ENCODE data around the gene KIAA1586.
A peak's percentile ranks its signal among the peaks of the same experiment; 100 is the strongest.
"Not testable (repeated sequence)": the region's sequence is repeated elsewhere in the genome, so short reads cannot be mapped to it uniquely, and the experiment has no call there.

Gene KIAA1586

GRCh38 chr6:57047257-57047585 is 728 bp downstream of the KIAA1586 start:
- not testable (repeated sequence) for DNase-seq (ENCODE audit: low spot score)

- not testable (repeated sequence) for DNase-seq (ENCODE audit: low spot score)
Observed at GRCh38 chr6:57047859-57048258, 1.4 kb downstream of the KIAA1586 start.

- DNase-seq (ENCODE audit: low spot score) = no peak
Observed at GRCh38 chr6:57048577-57048976, 2.1 kb downstream of the KIAA1586 start.

- DNase-seq (ENCODE audit: low spot score) = no peak
Observed at GRCh38 chr6:57063847-57064246, 17.4 kb downstream of the KIAA1586 start.

GRCh38 chr6:57064809-57065208 is 18.3 kb downstream of the KIAA1586 start:
- DNase-seq (ENCODE audit: low spot score) = no peak

GRCh38 chr6:57068061-57068460 is 21.6 kb downstream of the KIAA1586 start:
- DNase-seq (ENCODE audit: low spot score) = no peak

- DNase-seq (ENCODE audit: low spot score) = no peak
Observed at GRCh38 chr6:57069228-57069627, 22.7 kb downstream of the KIAA1586 start.

- no peak for DNase-seq (ENCODE audit: low spot score)
Observed at GRCh38 chr6:57069920-57070331, 23.4 kb downstream of the KIAA1586 start.

- DNase-seq (ENCODE audit: low spot score) = no peak
Observed at GRCh38 chr6:57072108-57072507, 25.6 kb downstream of the KIAA1586 start.

- no peak for DNase-seq (ENCODE audit: low spot score)
Observed at GRCh38 chr6:57074383-57074782, 27.9 kb downstream of the KIAA1586 start.

- no peak for DNase-seq (ENCODE audit: low spot score)
Observed at GRCh38 chr6:57075092-57075491, 28.6 kb downstream of the KIAA1586 start.

GRCh38 chr6:57078531-57079207 is 32.2 kb downstream of the KIAA1586 start:
- no peak for DNase-seq (ENCODE audit: low spot score)

- no peak for DNase-seq (ENCODE audit: low spot score)
Observed at GRCh38 chr6:57085471-57085870, 39.0 kb downstream of the KIAA1586 start.

- no peak for DNase-seq (ENCODE audit: low spot score)
Observed at GRCh38 chr6:57086843-57087242, 40.4 kb downstream of the KIAA1586 start.

- DNase-seq (ENCODE audit: low spot score) = no peak
Observed at GRCh38 chr6:57087916-57088315, 41.4 kb downstream of the KIAA1586 start.

GRCh38 chr6:57089265-57089664 is 42.8 kb downstream of the KIAA1586 start:
- DNase-seq (ENCODE audit: low spot score) = no peak

- DNase-seq (ENCODE audit: low spot score) = peak; percentile 97
Observed at GRCh38 chr6:57089687-57090457, 43.4 kb downstream of the KIAA1586 start, which contains the start of gene ZNF451. TSS of gene ZNF451 (plus strand) at chr6:57090188. CDS start at chr6:57090254, 66 bp downstream.

GRCh38 chr6:57090458-57091067 is 44.1 kb downstream of the KIAA1586 start:
- DNase-seq (ENCODE audit: low spot score) = not testable (repeated sequence)

- not testable (repeated sequence) for DNase-seq (ENCODE audit: low spot score)
Observed at GRCh38 chr6:57091375-57091774, 44.9 kb downstream of the KIAA1586 start.

- no peak for DNase-seq (ENCODE audit: low spot score)
Observed at GRCh38 chr6:57094689-57095088, 48.2 kb downstream of the KIAA1586 start.

- no peak for DNase-seq (ENCODE audit: low spot score)
Observed at GRCh38 chr6:57097596-57097995, 51.1 kb downstream of the KIAA1586 start.

GRCh38 chr6:57102976-57103375 is 56.5 kb downstream of the KIAA1586 start:
- DNase-seq (ENCODE audit: low spot score) = no peak

- DNase-seq (ENCODE audit: low spot score) = no peak
Observed at GRCh38 chr6:57104336-57104735, 57.8 kb downstream of the KIAA1586 start.
